ENCODE measurements around the gene FMN1.

Gene FMN1

GRCh38 chr15:32990071-32990470 lies 204.4 kb downstream of the FMN1 start:
- TF ChIP-seq FOXM1 (IDR thresholded peaks at IDR 0.05; ENCODE audit: borderline replicate concordance) (no peak), TARDBP (IDR thresholded peaks at IDR 0.05) (no peak), SUZ12 (IDR thresholded peaks at IDR 0.05) (no peak)
- DNase-seq (ENCODE audit: extremely low spot score): no peak
- POLR2A ChIA-PET: no interaction called here
- CTCF ChIA-PET: no interaction called here

- POLR2A ChIA-PET: no interaction called here
- DNase-seq (ENCODE audit: extremely low spot score): no peak
- no peak for TF ChIP-seq TARDBP (IDR thresholded peaks at IDR 0.05)
- no peak for TF ChIP-seq FOXA1 (IDR thresholded peaks at IDR 0.05)
- TF ChIP-seq SUZ12 (IDR thresholded peaks at IDR 0.05): no peak
- TF ChIP-seq SP1 (IDR thresholded peaks at IDR 0.05): no peak
- TF ChIP-seq L3MBTL2 (conservative IDR thresholded peaks at IDR 0.05): no peak
- no peak for TF ChIP-seq NFRKB (IDR thresholded peaks at IDR 0.05)
- no peak for TF ChIP-seq ELF4 (IDR thresholded peaks at IDR 0.05)
- no peak for TF ChIP-seq ARNT (IDR thresholded peaks at IDR 0.05)
- TF ChIP-seq BHLHE40 (IDR thresholded peaks at IDR 0.05; ENCODE audit: borderline replicate concordance): no peak
- TF ChIP-seq PKNOX1 (IDR thresholded peaks at IDR 0.05): no peak
- TF ChIP-seq HDGF (IDR thresholded peaks at IDR 0.05; ENCODE audit: borderline replicate concordance): no peak
- no peak for TF ChIP-seq CTBP1 (IDR thresholded peaks at IDR 0.05; ENCODE audit: borderline replicate concordance)
- TF ChIP-seq LEF1 (IDR thresholded peaks at IDR 0.05; ENCODE audit: borderline replicate concordance): no peak
- CTCF ChIA-PET: no interaction called here
These were observed 207.4 kb downstream of the FMN1 start for GRCh38 chr15:32987067-32987466.

- CTCF ChIA-PET: no interaction called here
- DNase-seq (ENCODE audit: extremely low spot score): no peak
- TF ChIP-seq ARNT (IDR thresholded peaks at IDR 0.05): no peak
- POLR2A ChIA-PET: no interaction called here
These were observed 208.4 kb downstream of the FMN1 start for GRCh38 chr15:32986147-32986546.

- TF ChIP-seq BHLHE40 (IDR thresholded peaks at IDR 0.05; ENCODE audit: borderline replicate concordance): no peak
- TF ChIP-seq CTBP1 (IDR thresholded peaks at IDR 0.05; ENCODE audit: borderline replicate concordance): no peak
- TF ChIP-seq TARDBP (IDR thresholded peaks at IDR 0.05): no peak
- TF ChIP-seq FOXA1 (IDR thresholded peaks at IDR 0.05): no peak
- no peak for TF ChIP-seq NFRKB (IDR thresholded peaks at IDR 0.05)
- no peak for TF ChIP-seq SUZ12 (IDR thresholded peaks at IDR 0.05)
- ChIA-PET POLR2A (no interaction called here), CTCF (no interaction called here)
- no peak for DNase-seq (ENCODE audit: extremely low spot score)
These were observed 210.8 kb downstream of the FMN1 start for GRCh38 chr15:32983679-32984078.

- TF ChIP-seq L3MBTL2 (conservative IDR thresholded peaks at IDR 0.05): no peak
- no peak for TF ChIP-seq CTBP1 (IDR thresholded peaks at IDR 0.05; ENCODE audit: borderline replicate concordance)
- no peak for TF ChIP-seq ZNF384 (IDR thresholded peaks at IDR 0.05)
- no peak for TF ChIP-seq PKNOX1 (IDR thresholded peaks at IDR 0.05)
- no peak for TF ChIP-seq SP1 (IDR thresholded peaks at IDR 0.05)
- TF ChIP-seq TARDBP (IDR thresholded peaks at IDR 0.05): no peak
- no peak for TF ChIP-seq FOXM1 (IDR thresholded peaks at IDR 0.05; ENCODE audit: borderline replicate concordance)
- no peak for TF ChIP-seq BHLHE40 (IDR thresholded peaks at IDR 0.05; ENCODE audit: borderline replicate concordance)
- TF ChIP-seq LEF1 (IDR thresholded peaks at IDR 0.05; ENCODE audit: borderline replicate concordance): no peak
- TF ChIP-seq ARNT (IDR thresholded peaks at IDR 0.05): no peak
- no peak for TF ChIP-seq ELF4 (IDR thresholded peaks at IDR 0.05)
- CTCF ChIA-PET: no interaction called here
- POLR2A ChIA-PET: no interaction called here
- DNase-seq (ENCODE audit: extremely low spot score): no peak
These were observed 212.5 kb downstream of the FMN1 start for GRCh38 chr15:32982001-32982400.

- CTCF ChIA-PET: no interaction called here
- POLR2A ChIA-PET: no interaction called here
- TF ChIP-seq L3MBTL2 (conservative IDR thresholded peaks at IDR 0.05) (no peak), SP1 (IDR thresholded peaks at IDR 0.05) (no peak), ZNF384 (IDR thresholded peaks at IDR 0.05) (no peak), FOXM1 (IDR thresholded peaks at IDR 0.05; ENCODE audit: borderline replicate concordance) (no peak), ELF4 (IDR thresholded peaks at IDR 0.05) (no peak), HDGF (IDR thresholded peaks at IDR 0.05; ENCODE audit: borderline replicate concordance) (no peak), TARDBP (IDR thresholded peaks at IDR 0.05) (no peak), PKNOX1 (IDR thresholded peaks at IDR 0.05) (no peak), FOXA1 (IDR thresholded peaks at IDR 0.05) (no peak), ARNT (IDR thresholded peaks at IDR 0.05) (no peak), LEF1 (IDR thresholded peaks at IDR 0.05; ENCODE audit: borderline replicate concordance) (no peak), BHLHE40 (IDR thresholded peaks at IDR 0.05; ENCODE audit: borderline replicate concordance) (no peak), CTBP1 (IDR thresholded peaks at IDR 0.05; ENCODE audit: borderline replicate concordance) (no peak), NFRKB (IDR thresholded peaks at IDR 0.05) (no peak), SUZ12 (IDR thresholded peaks at IDR 0.05) (no peak)
These were observed 213.0 kb downstream of the FMN1 start for GRCh38 chr15:32981536-32981935.

GRCh38 chr15:32979710-32980109 lies 214.8 kb downstream of the FMN1 start:
- TF ChIP-seq SUZ12 (IDR thresholded peaks at IDR 0.05) (no peak), L3MBTL2 (conservative IDR thresholded peaks at IDR 0.05) (no peak), HDGF (IDR thresholded peaks at IDR 0.05; ENCODE audit: borderline replicate concordance) (no peak), FOXA1 (IDR thresholded peaks at IDR 0.05) (no peak), FOXK2 (IDR thresholded peaks at IDR 0.05) (no peak)
- no peak for DNase-seq (ENCODE audit: extremely low spot score)
- POLR2A ChIA-PET: no interaction called here
- CTCF ChIA-PET: no interaction called here

More at GRCh38 chr15:32981536-32981935, 213.0 kb downstream of the FMN1 start:
- no peak for DNase-seq (ENCODE audit: extremely low spot score)

Measured in HEK293T (cell line).